PC-9 (cell line): ENCODE results near the gene KRT80. TPM values are rescaled to one million over a fixed set of nuclear protein-coding genes. Genes with fewer than 3 reads are reported as not detected.

ENCODE experiments used
- BruUV-seq: library from RNA; stranded (reverse); fragments of 400-500 nt; replicated peaks from 2 replicates; lab custom pipeline; 2021; lab: Mats Ljungman, UMichigan
- CTCF ChIA-PET: fragments of 300-600 bp; sonication (Branson Sonifier 250); formaldehyde crosslinking; loops from one replicate; lab custom pipeline; 2022; ENCODE audit warnings: antibody characterized with exemption; lab: Charles Lee
- POLR2A ChIA-PET: fragments of 300-600 bp; sonication (Branson Sonifier 250); formaldehyde crosslinking; loops from one replicate; lab custom pipeline; 2022; ENCODE audit warnings: antibody characterized with exemption; ENCODE audit not compliant: unreplicated experiment; lab: Charles Lee
- DNase-seq, 2 experiments: peaks; one replicate each; pipeline versions ENCODE4 v3.0.0 to v3.0.0-alpha.2; 2015 to 2022; ENCODE audit warnings: mixed read lengths in 1 of 2
- H2AFZ ChIP-seq: fragments of 200-600 bp; sonication (generic); 2 replicates; pipeline ENCODE4 v1.8.1; 2017; ENCODE audit warnings: antibody characterized with exemption
- H3F3A ChIP-seq: fragments of 200-600 bp; sonication (generic); 2 replicates; pipeline ENCODE4 v1.8.1; 2017; ENCODE audit warnings: antibody characterized with exemption, mild to moderate bottlenecking, low read depth; ENCODE audit not compliant: insufficient read depth
- H3K27ac ChIP-seq: fragments of 200-600 bp; sonication (generic); 2 replicates; pipeline ENCODE4 v1.6.1; 2016; ENCODE audit warnings: mixed run types
- H3K27me3 ChIP-seq: fragments of 200-600 bp; sonication (generic); 2 replicates; pipeline ENCODE4 v1.6.1; 2016; ENCODE audit warnings: low read depth, mixed run types; ENCODE audit not compliant: insufficient read depth
- H3K36me3 ChIP-seq: fragments of 200-600 bp; sonication (generic); 2 replicates; pipeline ENCODE4 v1.6.1; 2016; ENCODE audit warnings: low read depth, mixed run types
- H3K4me1 ChIP-seq: fragments of 200-600 bp; sonication (generic); replicated peaks from 2 replicates; pipeline ENCODE4 v1.6.1; 2016; ENCODE audit warnings: mixed run types; ENCODE audit not compliant: insufficient read depth
- H3K4me2 ChIP-seq: fragments of 200-600 bp; sonication (generic); 2 replicates; pipeline ENCODE4 v1.6.1; 2017; ENCODE audit warnings: mixed run types
- H3K4me3 ChIP-seq: fragments of 200-600 bp; sonication (generic); 2 replicates; pipeline ENCODE4 v1.6.1; 2016; ENCODE audit warnings: mixed run types
- H3K79me2 ChIP-seq: fragments of 200-600 bp; sonication (generic); 2 replicates; pipeline ENCODE4 v1.6.1; 2017; ENCODE audit warnings: low read depth, mixed run types
- H3K9me2 ChIP-seq: fragments of 200-600 bp; sonication (generic); 2 replicates; pipeline ENCODE4 v1.8.1; 2017; ENCODE audit warnings: mild to moderate bottlenecking; ENCODE audit not compliant: insufficient read depth
- H3K9me3 ChIP-seq: fragments of 200-600 bp; sonication (generic); 2 replicates; pipeline ENCODE4 v1.8.1; 2016; ENCODE audit warnings: low read depth; ENCODE audit not compliant: insufficient read depth
- H4K20me1 ChIP-seq: fragments of 200-600 bp; sonication (generic); 2 replicates; pipeline ENCODE4 v1.8.1; 2017; ENCODE audit not compliant: insufficient read depth
- EZH2 ChIP-seq: fragments of 200-600 bp; sonication (generic); IDR thresholded peaks from 2 replicates; pipeline ENCODE4 v1.8.0; 2017; ENCODE audit warnings: antibody characterized with exemption, low read depth
- intact Hi-C: fragments of 100-400 bp; cut with micrococcal nuclease; formaldehyde crosslinking; loops from one replicate; pipeline ENCODE4 v1.10.0; 2022; ENCODE audit not compliant: unreplicated experiment
- total RNA-seq: library from RNA; stranded (reverse); gene quantifications from 2 replicates; pipeline ENCODE4 v1.2.3, GENCODE V29; 2021
- TF ChIP-seq, protein P1 (sequence below): fragments of 200-600 bp; sonication (generic); conservative IDR thresholded peaks from 2 replicates; pipeline ENCODE4 v1.6.1; 2017; ENCODE audit warnings: mixed run types, antibody characterized with exemption, mild to moderate bottlenecking, moderate library complexity

KRT80 gene
- total RNA-seq, 1 experiment from 2014 or later, result 94.9 TPM

- Histone ChIP-seq H3K4me1 (peaks cover 59% of the 10 kb centered on the region), H3K4me3 (no peak overlapping the region), H3K27ac (peak overlapping the region; percentile 24; the same call in 1 of the 2 replicates), H3K9me3 (no peaks in the 10 kb centered on the region), H3K27me3 (no peaks in the 10 kb centered on the region), H3K79me2 (no peaks in the 10 kb centered on the region), H3K9me2 (no peaks in the 10 kb centered on the region), H2AFZ (no peak overlapping the region), H3K4me2 (peak overlapping the region; percentile 42; the same call in 1 of the 2 replicates), H3K36me3 (no peaks in the 10 kb centered on the region), H3F3A (peaks cover 19% of the 10 kb centered on the region; the same call in 1 of the 2 replicates), H4K20me1 (no peaks in the 10 kb centered on the region)
- no TSS peak for BruUV-seq
- DNase-seq, result no peak
- ChIA-PET CTCF (interaction anchor here (1.1 to 1.9 kb wide), 4 partner anchors 13 to 23 kb away, joined by 3 to 6 read pairs (median 4); partner anchors contain the start of gene KRT80), POLR2A (interaction anchor here (0.5 to 3.6 kb wide), 6 partner anchors 8 to 62 kb away, joined by 3 to 26 read pairs (median 5); partner anchors contain the start of gene KRT80)
- intact Hi-C loops, result no loop called here
- TF ChIP-seq, protein P1, sequence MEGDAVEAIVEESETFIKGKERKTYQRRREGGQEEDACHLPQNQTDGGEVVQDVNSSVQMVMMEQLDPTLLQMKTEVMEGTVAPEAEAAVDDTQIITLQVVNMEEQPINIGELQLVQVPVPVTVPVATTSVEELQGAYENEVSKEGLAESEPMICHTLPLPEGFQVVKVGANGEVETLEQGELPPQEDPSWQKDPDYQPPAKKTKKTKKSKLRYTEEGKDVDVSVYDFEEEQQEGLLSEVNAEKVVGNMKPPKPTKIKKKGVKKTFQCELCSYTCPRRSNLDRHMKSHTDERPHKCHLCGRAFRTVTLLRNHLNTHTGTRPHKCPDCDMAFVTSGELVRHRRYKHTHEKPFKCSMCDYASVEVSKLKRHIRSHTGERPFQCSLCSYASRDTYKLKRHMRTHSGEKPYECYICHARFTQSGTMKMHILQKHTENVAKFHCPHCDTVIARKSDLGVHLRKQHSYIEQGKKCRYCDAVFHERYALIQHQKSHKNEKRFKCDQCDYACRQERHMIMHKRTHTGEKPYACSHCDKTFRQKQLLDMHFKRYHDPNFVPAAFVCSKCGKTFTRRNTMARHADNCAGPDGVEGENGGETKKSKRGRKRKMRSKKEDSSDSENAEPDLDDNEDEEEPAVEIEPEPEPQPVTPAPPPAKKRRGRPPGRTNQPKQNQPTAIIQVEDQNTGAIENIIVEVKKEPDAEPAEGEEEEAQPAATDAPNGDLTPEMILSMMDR, result no peak
- TF ChIP-seq EZH2, result no peak
Measured at GRCh38 chr12:52208424-52209165, 16.8 kb upstream of the KRT80 start.

- Histone ChIP-seq H3K79me2 (no peaks in the 10 kb centered on the region), H3K4me3 (no peak overlapping the region), H3K27me3 (no peaks in the 10 kb centered on the region), H3K4me1 (peaks cover 60% of the 10 kb centered on the region), H3K9me2 (no peaks in the 10 kb centered on the region), H3F3A (peaks cover 26% of the 10 kb centered on the region; the same call in 1 of the 2 replicates), H2AFZ (no peak overlapping the region), H3K27ac (peak overlapping the region; percentile 24; the same call in 1 of the 2 replicates), H3K36me3 (no peaks in the 10 kb centered on the region), H3K4me2 (peak overlapping the region; percentile 42), H4K20me1 (no peaks in the 10 kb centered on the region), H3K9me3 (no peaks in the 10 kb centered on the region)
- peak; percentile 78 to 82 for DNase-seq
- TF ChIP-seq, protein P1, result no peak
- TF ChIP-seq EZH2, result no peak
- intact Hi-C loops, result no loop called here
- ChIA-PET POLR2A (interaction anchor here (0.5 to 3.6 kb wide), 9 partner anchors 9 to 76 kb away, joined by 3 to 26 read pairs (median 4); partner anchors contain the start of gene KRT80), CTCF (interaction anchor here (1.1 to 1.9 kb wide), 5 partner anchors 14 to 72 kb away, joined by 3 to 6 read pairs (median 4); partner anchors contain the start of gene KRT80)
- BruUV-seq, result TSS peak; percentile 17
Measured at GRCh38 chr12:52207895-52208294, 16.1 kb upstream of the KRT80 start.

DNA sequence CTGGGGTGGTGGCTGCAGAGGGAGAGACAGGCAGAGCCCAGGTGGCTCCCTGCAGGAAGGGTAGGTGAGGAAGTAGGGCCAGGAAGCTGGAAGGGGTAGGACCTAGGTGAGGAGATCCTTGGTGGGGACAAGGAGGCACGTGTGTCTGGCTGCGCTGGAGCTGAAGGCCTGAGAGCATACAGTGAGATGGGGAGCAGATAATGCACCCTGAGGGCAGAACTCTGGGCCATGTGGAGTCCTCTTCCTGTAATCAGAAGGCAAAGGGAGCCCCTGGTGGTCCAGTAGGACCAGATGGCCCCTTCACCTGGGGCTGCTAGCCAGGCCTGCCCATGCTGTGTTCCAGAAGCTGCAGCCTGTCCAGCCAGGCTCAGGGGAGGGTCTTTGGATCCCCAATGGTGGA, 15.3 kb upstream of the KRT80 start:
- CTCF ChIA-PET, result interaction anchor here (0.8 to 1.9 kb wide), 5 partner anchors 14 to 72 kb away, joined by 4 to 6 read pairs (median 5); partner anchors contain the start of gene KRT80
- H3F3A ChIP-seq, result peaks cover 29% of the 10 kb centered on the region; the same call in 1 of the 2 replicates
- POLR2A ChIA-PET, result interaction anchor here (3.6 kb wide), 1 partner anchor 16 kb away, joined by 26 read pairs; the partner anchor contains the start of gene KRT80
- intact Hi-C loops, result no loop called here
- H3K4me2 ChIP-seq, result peak overlapping the region; percentile 42; the same call in 1 of the 2 replicates
- no peaks in the 10 kb centered on the region for H3K9me2 ChIP-seq
- no peaks in the 10 kb centered on the region for H3K79me2 ChIP-seq
- H2AFZ ChIP-seq, result no peak overlapping the region
- H3K4me1 ChIP-seq, result peaks cover 64% of the 10 kb centered on the region
- DNase-seq, result no peak
- H3K27ac ChIP-seq, result no peak overlapping the region
- no peaks in the 10 kb centered on the region for H3K36me3 ChIP-seq
- no TSS peak for BruUV-seq
- no peak for TF ChIP-seq EZH2
- TF ChIP-seq, protein P1, result no peak
- no peak overlapping the region for H3K4me3 ChIP-seq
- H3K9me3 ChIP-seq, result no peaks in the 10 kb centered on the region
- no peaks in the 10 kb centered on the region for H4K20me1 ChIP-seq
- no peaks in the 10 kb centered on the region for H3K27me3 ChIP-seq
